ENCODE results near the gene MEGF11.

MEGF11 gene

GRCh38 chr15:65916041-65916663 lies 337.4 kb downstream of the MEGF11 start:
- no peak overlapping the region for H3K4me3 ChIP-seq (ENCODE audit: low read length)
- TF ChIP-seq, protein P1, sequence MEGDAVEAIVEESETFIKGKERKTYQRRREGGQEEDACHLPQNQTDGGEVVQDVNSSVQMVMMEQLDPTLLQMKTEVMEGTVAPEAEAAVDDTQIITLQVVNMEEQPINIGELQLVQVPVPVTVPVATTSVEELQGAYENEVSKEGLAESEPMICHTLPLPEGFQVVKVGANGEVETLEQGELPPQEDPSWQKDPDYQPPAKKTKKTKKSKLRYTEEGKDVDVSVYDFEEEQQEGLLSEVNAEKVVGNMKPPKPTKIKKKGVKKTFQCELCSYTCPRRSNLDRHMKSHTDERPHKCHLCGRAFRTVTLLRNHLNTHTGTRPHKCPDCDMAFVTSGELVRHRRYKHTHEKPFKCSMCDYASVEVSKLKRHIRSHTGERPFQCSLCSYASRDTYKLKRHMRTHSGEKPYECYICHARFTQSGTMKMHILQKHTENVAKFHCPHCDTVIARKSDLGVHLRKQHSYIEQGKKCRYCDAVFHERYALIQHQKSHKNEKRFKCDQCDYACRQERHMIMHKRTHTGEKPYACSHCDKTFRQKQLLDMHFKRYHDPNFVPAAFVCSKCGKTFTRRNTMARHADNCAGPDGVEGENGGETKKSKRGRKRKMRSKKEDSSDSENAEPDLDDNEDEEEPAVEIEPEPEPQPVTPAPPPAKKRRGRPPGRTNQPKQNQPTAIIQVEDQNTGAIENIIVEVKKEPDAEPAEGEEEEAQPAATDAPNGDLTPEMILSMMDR (conservative IDR thresholded peaks at IDR 0.05; ENCODE audit: low read depth, low read length) = no peak
- DNase-seq (ENCODE audit: low read depth) = no peak

GRCh38 chr15:65914981-65915925 lies 338.3 kb downstream of the MEGF11 start:
- TF ChIP-seq, protein P1 (conservative IDR thresholded peaks at IDR 0.05; ENCODE audit: low read depth, low read length) = no peak
- H3K4me3 ChIP-seq (ENCODE audit: low read length) = no peak overlapping the region
- no peak for DNase-seq (ENCODE audit: low read depth)

DNA sequence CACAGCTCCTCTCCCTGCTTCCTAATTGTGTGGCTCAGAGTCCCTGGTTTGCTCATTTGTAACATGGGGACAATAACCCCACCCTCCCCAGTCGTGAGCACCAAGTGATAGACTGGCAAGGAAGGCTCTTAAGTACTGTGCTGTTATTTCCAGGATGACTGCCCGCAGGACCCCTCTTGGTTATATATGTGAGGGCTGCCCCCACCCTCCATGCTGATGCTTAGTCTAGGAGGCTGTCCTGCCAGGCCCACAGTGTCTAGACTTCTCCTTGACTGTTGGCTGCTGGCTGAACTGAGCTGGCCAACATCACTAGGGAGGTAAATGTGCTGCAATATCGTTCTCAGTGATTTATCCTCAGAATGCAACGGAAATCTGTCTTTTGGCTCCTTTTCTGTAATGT lies 339.2 kb downstream of the MEGF11 start:
- no peak for DNase-seq (ENCODE audit: low read depth)
- TF ChIP-seq, protein P1 (conservative IDR thresholded peaks at IDR 0.05; ENCODE audit: low read depth, low read length) = no peak
- no peak overlapping the region for H3K4me3 ChIP-seq (ENCODE audit: low read length)

DNA sequence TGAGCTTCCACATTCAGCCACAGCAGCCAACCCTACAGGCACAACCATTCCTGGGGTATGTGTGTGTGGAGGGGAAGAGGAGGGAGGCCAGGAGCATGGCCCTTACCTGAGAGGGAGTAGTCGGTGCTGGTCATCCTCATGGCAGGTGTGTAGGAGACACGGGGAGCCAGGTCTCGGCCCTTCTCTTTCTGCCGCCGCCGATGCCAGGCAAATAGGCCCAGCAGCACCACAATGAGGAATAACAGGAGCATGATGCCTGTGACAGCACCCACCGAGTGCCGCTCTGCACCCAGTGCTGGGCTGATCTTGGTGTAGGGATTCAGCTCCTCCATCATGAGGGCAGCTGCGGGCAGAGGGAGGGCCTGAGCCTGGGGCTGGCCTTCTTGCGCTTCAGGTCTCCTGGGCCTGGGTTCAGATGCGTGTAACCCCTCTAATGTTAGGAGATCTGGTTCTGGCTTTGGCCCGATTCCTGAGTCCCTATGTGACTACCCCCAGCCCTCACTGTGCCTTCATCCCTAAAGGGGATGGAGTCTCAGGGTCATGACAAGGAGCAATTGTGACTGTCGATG lies 339.8 kb downstream of the MEGF11 start:
- DNase-seq (ENCODE audit: low read depth) = no peak
- TF ChIP-seq, protein P1 (conservative IDR thresholded peaks at IDR 0.05; ENCODE audit: low read depth, low read length) = no peak

DNA sequence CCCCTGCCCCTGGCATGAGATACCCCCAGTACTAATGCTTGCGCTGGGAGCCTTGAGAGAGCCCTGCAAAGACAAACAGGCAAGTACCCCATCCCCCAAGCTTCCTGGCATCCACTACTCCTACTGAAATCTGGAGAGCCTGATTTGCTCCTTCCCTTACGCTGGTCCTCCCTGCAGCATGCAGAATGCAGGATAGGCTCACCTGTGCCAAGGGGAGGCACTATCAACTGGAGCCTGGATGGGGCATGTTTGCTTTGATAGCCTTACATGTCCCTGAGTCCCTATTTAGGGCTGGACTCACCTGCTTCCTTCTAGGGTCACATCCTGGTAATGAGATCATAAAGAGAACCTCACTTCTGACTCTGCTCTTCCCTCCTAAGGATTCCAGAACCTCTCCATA lies 341.3 kb downstream of the MEGF11 start:
- TF ChIP-seq, protein P1 (conservative IDR thresholded peaks at IDR 0.05; ENCODE audit: low read depth, low read length) = no peak
- H3K4me3 ChIP-seq (ENCODE audit: low read length) = no peak overlapping the region
- DNase-seq (ENCODE audit: low read depth) = no peak

More for the DNA sequence above, 339.8 kb downstream of the MEGF11 start:
- H3K4me3 ChIP-seq (ENCODE audit: low read length) = no peak overlapping the region

DNA sequence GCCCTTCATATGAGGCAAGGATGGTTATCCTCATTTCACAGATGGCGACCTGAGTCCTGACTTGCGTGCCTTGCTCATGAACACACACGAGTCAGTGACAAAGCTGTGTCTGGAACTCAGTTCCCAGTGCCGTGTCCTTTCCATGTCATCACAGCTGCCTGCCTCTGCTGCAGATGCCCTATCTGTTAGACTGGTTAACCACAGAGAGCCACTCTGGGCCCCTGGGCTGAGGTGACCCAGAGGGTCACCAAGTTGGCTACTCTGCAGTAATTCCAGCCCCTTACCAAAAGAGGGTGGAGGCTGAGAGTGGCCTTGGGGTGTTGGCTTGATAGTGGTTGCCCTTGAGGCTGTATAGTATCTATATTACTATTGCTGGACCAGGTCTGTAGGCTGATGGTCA lies 343.2 kb downstream of the MEGF11 start:
- no peak for DNase-seq (ENCODE audit: low read depth)
- TF ChIP-seq, protein P1 (conservative IDR thresholded peaks at IDR 0.05; ENCODE audit: low read depth, low read length) = no peak
- H3K4me3 ChIP-seq (ENCODE audit: low read length) = no peak overlapping the region

Data from retinal pigment epithelial cell (primary cell).